HUDEP-2 (cell line): ENCODE measurements around the gene TREM2.
"Not testable (repeated sequence)": the region's sequence is repeated elsewhere in the genome, so short reads cannot be mapped to it uniquely, and the experiment has no call there.

Experiments
- DNase-seq, 76 experiments: peaks; one replicate each; lab custom pipeline; 2025; ENCODE audit not compliant: unreplicated experiment in 76 of 76; lab: John Stamatoyannopoulos, UW

The TREM2 gene

GRCh38 chr6:41162687-41163418 is at the start of gene TREM2:
TSS of gene TREM2 (minus strand) at chr6:41163116. CDS start at chr6:41163082, 34 bp downstream.
- no peak for DNase-seq

DNA sequence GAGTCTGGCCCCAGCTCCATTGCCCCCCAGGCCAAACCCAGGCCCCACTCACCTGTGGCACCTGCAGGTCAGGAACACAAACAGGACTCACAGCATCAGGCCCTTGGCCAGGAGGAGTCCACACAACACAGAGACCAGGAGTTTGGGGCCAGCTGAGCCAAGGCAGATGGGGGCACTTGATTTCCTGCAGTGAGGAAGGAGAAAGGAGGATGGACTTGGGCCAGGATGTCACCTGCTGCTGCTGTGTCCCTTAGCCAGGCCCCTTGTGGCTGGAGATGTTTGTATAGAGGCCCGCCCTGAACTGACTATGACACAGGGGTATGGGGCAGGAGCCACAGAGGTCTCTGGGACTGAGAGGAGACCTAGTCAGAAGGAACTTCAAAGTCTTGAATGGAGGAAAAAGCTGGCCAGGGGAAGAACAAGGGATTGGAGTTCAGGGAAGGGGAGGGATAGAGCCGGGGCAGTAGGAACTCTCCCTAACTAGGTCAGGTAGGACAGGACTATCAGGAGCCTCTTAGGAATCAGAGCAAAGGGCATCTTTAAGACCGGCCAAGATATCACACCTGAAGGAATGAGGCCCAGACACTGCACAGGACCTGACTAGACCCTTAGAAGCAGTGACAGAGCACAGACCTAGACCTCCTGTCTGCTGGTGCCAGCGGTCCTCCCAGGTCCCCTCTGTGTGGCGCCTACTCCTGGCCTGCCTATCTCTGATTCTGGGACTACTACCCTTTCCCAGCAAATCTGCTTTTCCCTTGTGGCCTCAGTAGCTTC is 46.8 kb upstream of the TREM2 start:
- no peak for DNase-seq

DNA sequence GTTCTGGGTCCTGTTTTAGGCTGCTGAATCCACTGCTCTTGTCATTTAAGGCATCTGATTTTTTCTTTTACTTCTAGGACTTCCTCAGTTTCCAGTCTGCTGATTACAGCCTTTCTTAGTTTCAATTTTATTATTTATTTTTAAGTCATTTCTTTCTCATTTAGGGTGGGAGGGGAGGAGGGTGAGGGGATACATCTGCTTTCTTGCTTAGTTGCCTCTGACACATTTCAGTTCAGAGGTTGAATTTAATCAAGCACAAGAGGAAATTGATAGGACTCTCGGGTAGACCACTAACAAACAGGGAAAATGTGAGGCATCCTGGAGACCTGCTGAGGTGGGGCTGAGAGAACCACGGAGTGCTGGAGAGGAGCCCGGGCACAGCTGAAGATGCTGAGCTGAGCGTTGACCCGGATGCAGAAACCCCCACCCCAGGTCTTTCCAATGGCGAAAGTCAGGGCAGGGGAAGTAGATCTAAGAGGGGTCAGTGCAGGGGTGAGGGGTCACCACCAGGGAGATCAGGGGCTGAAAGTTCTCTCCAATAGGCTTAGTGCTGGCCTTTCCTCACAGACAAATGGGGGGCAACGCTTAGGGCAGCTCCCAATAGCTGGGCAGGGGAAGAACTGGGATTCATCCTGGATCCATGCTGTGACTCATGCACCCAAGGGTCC is 45.7 kb upstream of the TREM2 start:
- no peak for DNase-seq

DNA sequence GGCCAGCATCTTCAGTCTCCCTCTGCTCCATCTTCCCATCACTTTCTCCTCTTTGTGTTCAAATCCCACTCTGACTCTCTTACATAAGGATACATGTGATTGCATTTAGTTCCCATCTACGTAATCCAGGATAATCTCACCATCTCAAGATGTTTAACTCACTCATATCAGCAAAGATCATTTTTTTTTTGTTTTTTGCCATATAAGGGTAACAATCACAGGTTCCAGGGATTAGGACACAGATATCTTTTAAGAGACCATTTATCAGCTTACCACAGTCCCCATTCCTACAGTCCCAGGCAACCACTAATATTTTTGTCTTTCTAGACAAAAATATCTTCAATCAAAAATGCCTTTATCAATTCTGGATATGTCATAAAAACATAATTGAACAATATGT is 41.2 kb upstream of the TREM2 start:
- DNase-seq: no peak

DNA sequence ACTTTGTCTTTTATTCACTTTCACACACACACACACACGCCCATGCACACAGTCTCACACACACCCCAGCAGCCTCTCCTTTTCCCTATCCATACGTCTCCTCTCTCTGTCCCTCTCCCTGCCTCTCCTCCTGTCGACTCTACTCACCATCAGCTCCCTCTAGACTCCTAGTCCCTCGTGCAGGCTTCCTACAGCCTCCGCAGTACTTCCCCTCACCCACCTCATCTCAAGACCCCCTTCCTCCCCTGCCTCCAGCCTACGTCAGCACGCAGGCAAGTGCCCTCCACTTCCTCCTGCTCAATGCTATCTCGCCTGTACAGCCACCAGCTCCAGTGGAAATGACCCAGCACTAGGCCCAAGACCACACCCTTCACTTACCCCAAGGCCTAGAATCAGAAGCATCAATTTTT is 38.9 kb upstream of the TREM2 start:
- peak in 2 of 76 experiments; percentile 3 to 35 for DNase-seq

GRCh38 chr6:41200901-41201763 is 38.2 kb upstream of the TREM2 start, which contains the start of gene TREML2:
TSS of gene TREML2 (minus strand) at chr6:41201149. CDS start at chr6:41201008, 141 bp downstream.
- peak in 21 of 76 experiments; percentile 7 to 55 (median 24) for DNase-seq

DNA sequence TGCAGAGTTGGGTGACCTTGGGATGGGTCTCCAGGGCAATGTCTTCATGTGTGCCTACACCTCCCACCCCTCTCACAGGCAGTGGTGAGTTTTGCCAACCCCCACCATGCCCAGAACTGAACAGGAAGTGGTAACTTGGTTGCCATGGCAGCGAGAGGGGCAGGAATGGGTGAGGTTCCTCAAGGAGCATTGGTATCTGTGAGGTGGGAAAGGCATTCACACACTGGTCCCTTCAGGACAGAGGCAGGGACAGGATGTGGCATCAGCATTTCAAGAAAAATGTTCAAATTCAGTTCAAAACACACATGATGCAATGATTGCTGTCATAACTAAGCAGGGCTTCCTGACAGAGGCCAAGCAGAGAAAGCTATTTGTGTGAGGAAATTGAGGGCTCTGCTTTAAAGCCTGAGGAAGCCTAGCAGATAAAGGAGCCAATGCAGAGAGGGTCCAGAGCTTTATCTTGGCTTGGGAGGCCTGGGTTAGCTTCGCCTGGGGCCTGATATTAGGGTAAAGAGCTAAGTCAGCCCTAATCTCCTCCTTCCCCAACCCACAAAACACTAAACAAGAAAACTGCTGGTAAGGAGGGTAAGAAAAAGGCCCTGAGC is 37.5 kb upstream of the TREM2 start:
- DNase-seq: peak in 34 of 76 experiments; percentile 5 to 66 (median 35)

DNA sequence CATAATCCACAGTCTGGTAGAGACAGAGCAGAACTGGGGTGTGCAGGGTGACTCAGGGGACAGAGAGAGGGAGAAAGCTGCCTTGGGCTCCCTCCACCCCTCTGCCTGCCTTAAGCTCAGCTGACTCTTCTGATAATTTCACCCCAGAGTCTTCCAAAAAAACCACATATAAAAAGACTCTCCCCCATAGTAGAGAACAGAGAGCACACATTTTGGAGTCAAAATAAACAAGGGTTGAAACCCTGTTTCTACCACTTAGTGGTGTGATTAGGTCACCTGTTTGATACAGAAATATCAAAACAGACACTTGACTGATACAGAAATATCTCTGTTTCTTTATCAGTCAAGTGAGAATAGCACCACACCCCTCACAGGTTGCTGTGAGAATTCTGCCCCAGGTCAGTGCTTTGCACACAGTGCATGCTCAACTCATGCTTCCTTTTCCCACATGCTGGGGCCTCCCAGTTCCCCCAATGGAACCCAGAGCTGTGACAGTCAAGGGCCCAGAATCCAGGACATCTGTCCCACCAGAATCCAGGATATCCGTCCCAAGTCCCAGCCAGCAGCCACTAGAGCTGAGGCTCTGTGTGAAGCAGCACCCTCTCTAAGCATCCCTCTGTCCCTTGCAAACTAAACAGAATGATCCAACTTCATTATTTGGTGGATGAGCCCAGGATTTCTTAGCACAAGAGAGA is 36.8 kb upstream of the TREM2 start:
- DNase-seq: peak in 10 of 76 experiments; percentile 4 to 32 (median 15)

- no peak for DNase-seq
Measured at GRCh38 chr6:41197234-41197633, 34.3 kb upstream of the TREM2 start.

DNA sequence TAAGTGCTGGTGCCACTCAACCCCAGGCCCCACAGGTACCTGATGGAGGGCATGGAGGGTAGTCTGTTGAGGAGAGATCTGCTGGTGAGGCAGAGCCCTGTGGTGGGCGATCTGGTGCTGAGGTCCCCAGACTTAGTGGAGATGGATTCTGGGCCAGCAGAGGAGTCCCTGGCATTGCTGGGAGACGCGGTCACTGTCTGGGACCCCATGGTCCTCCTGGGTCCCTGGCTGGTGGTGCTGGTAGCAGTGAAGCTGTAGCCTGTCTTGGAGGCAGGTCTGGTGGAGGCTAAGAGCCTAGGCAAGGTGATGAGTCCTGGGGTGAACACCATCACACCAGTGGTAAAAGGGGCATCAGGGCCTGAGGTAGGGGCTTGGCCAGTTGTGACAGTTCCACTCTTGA is 31.5 kb upstream of the TREM2 start:
- no peak for DNase-seq

- no peak for DNase-seq
Measured at GRCh38 chr6:41193884-41194283, 31.0 kb upstream of the TREM2 start.

DNA sequence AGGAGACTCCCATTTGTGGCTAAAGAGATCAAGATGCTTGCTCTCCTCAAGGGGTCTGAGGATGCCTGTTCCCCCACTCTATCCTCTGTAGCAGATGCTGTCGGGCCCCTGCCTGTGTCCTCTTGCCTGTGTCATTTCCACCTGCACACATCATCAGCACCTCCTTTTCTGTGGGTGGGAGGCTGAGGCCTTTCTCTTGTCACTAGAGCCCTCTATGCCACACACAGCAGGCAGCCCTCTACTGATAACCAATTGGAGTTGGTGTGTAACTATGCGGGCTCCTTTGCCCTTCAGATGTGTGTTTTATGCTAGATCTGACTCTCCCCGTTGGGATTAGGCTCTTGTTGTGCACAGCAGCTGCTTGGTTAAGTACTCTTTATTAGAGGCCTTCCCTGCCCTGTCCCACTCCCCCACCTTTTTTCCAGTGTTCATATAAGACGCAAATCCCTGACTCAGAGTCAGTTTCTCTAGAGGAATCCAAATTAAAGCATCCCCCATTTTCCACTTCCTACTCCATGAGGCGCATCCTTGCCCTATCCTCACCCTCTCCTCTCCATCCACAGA is 30.3 kb upstream of the TREM2 start:
- no peak for DNase-seq

DNA sequence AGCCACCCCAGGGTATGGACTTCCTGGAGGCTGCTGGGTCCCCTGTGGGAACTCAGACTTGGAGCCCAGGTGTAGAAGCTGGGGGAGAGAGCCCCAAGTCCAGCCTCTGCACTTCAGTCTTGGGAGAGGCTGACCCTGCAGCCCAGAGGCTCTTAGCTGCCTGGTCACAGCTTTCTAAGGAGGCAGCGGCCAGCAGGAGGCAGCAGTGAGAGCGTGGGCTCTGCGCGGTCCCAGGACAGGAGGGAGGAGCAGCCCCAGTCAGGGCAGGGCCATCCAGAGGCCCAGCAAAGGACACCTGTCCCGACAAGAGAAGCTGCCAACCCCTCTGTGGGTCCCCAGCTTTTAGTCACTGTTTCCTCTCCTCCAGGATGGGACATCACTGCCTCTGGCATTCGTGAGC is 28.7 kb upstream of the TREM2 start:
- peak in 27 of 76 experiments; percentile 6 to 53 (median 33) for DNase-seq

GRCh38 chr6:41190791-41191190 is 27.9 kb upstream of the TREM2 start:
- DNase-seq: no peak

- no peak for DNase-seq
Measured at GRCh38 chr6:41189967-41190366, 27.1 kb upstream of the TREM2 start.

GRCh38 chr6:41189046-41189445 is 26.1 kb upstream of the TREM2 start:
- DNase-seq: not testable (repeated sequence)

GRCh38 chr6:41187924-41188886 is 25.3 kb upstream of the TREM2 start:
- DNase-seq: no peak

DNA sequence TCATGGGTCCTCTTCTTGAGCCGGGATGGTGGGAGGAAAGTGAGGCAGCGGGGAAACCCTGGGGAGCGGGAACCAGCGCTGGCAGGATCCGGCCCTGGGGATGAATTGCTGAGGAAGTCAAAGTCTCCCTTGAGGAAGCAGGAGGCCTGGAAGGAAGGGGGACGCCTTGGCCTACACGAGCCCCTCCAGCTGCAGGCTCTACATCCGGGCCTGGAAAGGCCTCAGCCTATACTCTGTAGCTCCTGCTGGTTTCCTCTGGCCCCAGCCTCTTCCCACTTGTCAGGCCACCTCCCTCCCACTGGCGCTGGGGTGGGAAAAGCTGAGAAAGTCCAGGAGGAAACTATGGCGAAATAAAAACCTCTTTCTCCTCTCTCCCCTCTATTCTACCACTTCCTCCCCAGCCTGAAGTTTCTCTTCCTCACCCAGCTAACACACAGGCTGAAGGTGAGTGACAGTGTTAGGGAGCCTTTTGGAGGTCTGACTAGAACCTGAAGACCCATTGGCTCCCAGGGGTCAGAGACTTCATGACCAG is 23.2 kb upstream of the TREM2 start:
- no peak for DNase-seq
